Stomach (tissue), 9 donors: Measurements from ENCODE around the gene SIK3. TPM values are rescaled to one million over a fixed set of nuclear protein-coding genes. Genes with fewer than 3 reads are reported as not detected.
A peak's percentile ranks its signal among the peaks of the same experiment; 100 is the strongest.

Experiments
- DNase-seq, 2 donors: peaks; one replicate each; pipeline versions ENCODE4 v3.0.0 to v3.0.0-alpha.2; 2013 to 2019
- H3K27ac ChIP-seq, 5 donors: fragments of 200-600 bp in 4 of 5; sonication (generic) in 4 of 5; one replicate each; pipeline ENCODE4 v1.5.1; 2013 to 2019; ENCODE audit warnings: mild to moderate bottlenecking in 1 of 5, moderate library complexity in 1 of 5
- H3K27me3 ChIP-seq, 3 donors: fragments of 200-600 bp; sonication (generic); one replicate each; pipeline ENCODE4 v1.5.1; 2017 to 2019; ENCODE audit warnings: mixed run types in 1 of 3
- H3K36me3 ChIP-seq, 4 donors: fragments of 200-600 bp; sonication (generic); 1 replicate in 3 of 4; 2 replicates in 1 of 4; pipeline ENCODE4 v1.5.1; 2016 to 2019
- H3K4me1 ChIP-seq, 4 donors: fragments of 200-600 bp; sonication (generic); one replicate each; pipeline ENCODE4 v1.5.1; 2016 to 2019
- H3K4me3 ChIP-seq, 4 donors: fragments of 200-600 bp; sonication (generic) in 3 of 4; one replicate each; pipeline ENCODE4 v1.5.1; 2016 to 2019; ENCODE audit warnings: mild to moderate bottlenecking in 1 of 4
- H3K9me3 ChIP-seq, 4 donors: fragments of 200-600 bp; sonication (generic); one replicate each; pipeline ENCODE4 v1.5.1; 2016 to 2019
- CTCF ChIP-seq, 7 experiments: fragments of 450-650 bp in 4 of 7; fragments of 200-600 bp in 3 of 7; sonication (generic) in 3 of 7; IDR thresholded peaks; one replicate each; pipeline ENCODE4 v1.5.1; 2016 to 2019; ENCODE audit warnings: antibody characterized with exemption in 7 of 7, control low read depth in 2 of 7, mild to moderate bottlenecking in 1 of 7
- EP300 ChIP-seq: sonication (generic); formaldehyde crosslinking; IDR thresholded peaks from one replicate; pipeline ENCODE4 v1.6.1; 2017; ENCODE audit warnings: antibody characterized with exemption
- POLR2A ChIP-seq, 4 donors: fragments of 450-650 bp; IDR thresholded peaks; one replicate each; pipeline ENCODE4 v1.6.1; 2016; ENCODE audit warnings: antibody characterized with exemption in 4 of 4, control low read depth in 2 of 4, mild to moderate bottlenecking in 1 of 4, moderate library complexity in 1 of 4
- POLR2AphosphoS5 ChIP-seq, 3 donors: sonication (generic); formaldehyde crosslinking; IDR thresholded peaks; one replicate each; pipeline ENCODE4 v1.6.1; 2016; ENCODE audit warnings: antibody characterized with exemption in 3 of 3
- WGBS, 5 donors: extraction: QIAGEN DNeasy Blood & Tissue Kit in 3 of 5; methylation state at CpG; one replicate each; pipeline versions ENCODE4 v1.1.5 to v1.1.7; 2013 to 2018; 5-methylcytosine and 5-hydroxymethylcytosine counted together
- intact Hi-C: fragments of 100-400 bp; cut with DNase I; formaldehyde crosslinking; loops from one replicate; pipeline ENCODE4 v1.15.1; 2023; ENCODE audit warnings: low total_unique reads
- polyA plus RNA-seq, 3 donors: library from polyadenylated mRNA; stranded (reverse); fragments of 200-250 nt; gene quantifications; one replicate each; pipeline ENCODE4 v1.2.3, GENCODE V29; 2013
- total RNA-seq, 5 donors: library from RNA; depleted of rRNA; stranded (reverse); fragments of >200 nt; gene quantifications; one replicate each; pipeline versions ENCODE4 v1.1.0 to v1.2.3, GENCODE V29; 2014 to 2016
- donor health status: healthy with polysubstance abuse.
- donor health status: Bipolar disorder and iron deficiency.
- donor health status: healthy.

Gene SIK3
- total and polyA plus RNA-seq, 8 donors: 6.5 to 97.8 (median 23.7) TPM

GRCh38 chr11:116930177-116930576 is 168.1 kb downstream of the SIK3 start:
- intact Hi-C loops: no loop called here
- H3K4me1 ChIP-seq: peaks cover 13 to 54% (median 41%) of the 10 kb centered on the region in 4 donors
- 0 to 10% (median 7%) methylated on average over 4 of the region's 4 CpGs for WGBS, 5 donors
- peak overlapping the region; percentile 14 to 31 (median 17) for H3K4me3 ChIP-seq
- H3K36me3 ChIP-seq: peaks cover 7 to 16% (median 14%) of the 10 kb centered on the region in 4 donors
- no peaks in the 10 kb centered on the region for H3K27me3 ChIP-seq
- TF ChIP-seq POLR2A (IDR thresholded peaks at IDR 0.05) (no peak), EP300 (no peak), POLR2AphosphoS5 (IDR thresholded peaks at IDR 0.05) (no peak), CTCF (IDR thresholded peaks at IDR 0.05) (no peak)
- DNase-seq: peak in 1 of 2 donors; percentile 82
- H3K9me3 ChIP-seq: no peaks in the 10 kb centered on the region
- H3K27ac ChIP-seq: peak overlapping the region; percentile 10 to 72 (median 48)

GRCh38 chr11:116929414-116930090 is 168.7 kb downstream of the SIK3 start:
- H3K27me3 ChIP-seq: no peaks in the 10 kb centered on the region
- intact Hi-C loops: no loop called here
- peak in 1 of 2 donors; percentile 23 for DNase-seq
- peaks cover 7 to 23% (median 20%) of the 10 kb centered on the region in 4 donors for H3K36me3 ChIP-seq
- H3K27ac ChIP-seq: peak overlapping the region in 4 of 5 donors; percentile 47 to 72 (median 58)
- no peaks in the 10 kb centered on the region for H3K9me3 ChIP-seq
- TF ChIP-seq EP300: no peak
- no peak for TF ChIP-seq CTCF (IDR thresholded peaks at IDR 0.05)
- no peak for TF ChIP-seq POLR2AphosphoS5 (IDR thresholded peaks at IDR 0.05)
- TF ChIP-seq POLR2A (IDR thresholded peaks at IDR 0.05): no peak
- H3K4me3 ChIP-seq: peak overlapping the region in 3 of 4 donors; percentile 14 to 31 (median 18)
- 17 to 33% (median 24%) methylated on average over 6 of the region's 6 CpGs for WGBS, 5 donors
- H3K4me1 ChIP-seq: peaks cover 13 to 54% (median 41%) of the 10 kb centered on the region in 4 donors

- peak overlapping the region in 3 of 5 donors; percentile 6 to 72 (median 69) for H3K27ac ChIP-seq
- H3K9me3 ChIP-seq: no peaks in the 10 kb centered on the region
- H3K27me3 ChIP-seq: no peaks in the 10 kb centered on the region
- 40 to 52% (median 47%) methylated on average over 5 of the region's 5 CpGs for WGBS, 5 donors
- no peak for TF ChIP-seq POLR2A (IDR thresholded peaks at IDR 0.05)
- TF ChIP-seq CTCF (IDR thresholded peaks at IDR 0.05): no peak
- no peak for TF ChIP-seq EP300
- no peak overlapping the region for H3K4me3 ChIP-seq
- DNase-seq: no peak
- H3K4me1 ChIP-seq: peaks cover 13 to 54% (median 41%) of the 10 kb centered on the region in 4 donors
- peaks cover 7 to 25% (median 21%) of the 10 kb centered on the region in 4 donors for H3K36me3 ChIP-seq
- intact Hi-C loops: no loop called here
These were observed 169.4 kb downstream of the SIK3 start for GRCh38 chr11:116928845-116929244.

- TF ChIP-seq POLR2AphosphoS5 (IDR thresholded peaks at IDR 0.05) (no peak), POLR2A (IDR thresholded peaks at IDR 0.05) (no peak)
- WGBS, 5 donors: 56 to 71% (median 68%) methylated on average over 1 of the region's 1 CpG
- Histone ChIP-seq H3K9me3 (no peaks in the 10 kb centered on the region), H3K4me3 (no peak overlapping the region), H3K27ac (peak overlapping the region in 2 of 5 donors; percentile 15 to 69), H3K4me1 (peaks cover 13 to 54% (median 41%) of the 10 kb centered on the region in 4 donors), H3K36me3 (peaks cover 7 to 25% (median 21%) of the 10 kb centered on the region in 4 donors), H3K27me3 (no peaks in the 10 kb centered on the region)
- DNase-seq: peak in 1 of 2 donors; percentile 23
- intact Hi-C loops: no loop called here
These were observed 170.0 kb downstream of the SIK3 start for GRCh38 chr11:116928102-116928777.
